Measurements from ENCODE around the gene CLEC4F. TPM values are rescaled to one million over a fixed set of nuclear protein-coding genes. Genes with fewer than 3 reads are reported as not detected.

The CLEC4F gene
- total and polyA plus RNA-seq, 11 donors, result 0.04 to 0.46 (median 0.19) TPM; not detected in 3

- Histone ChIP-seq H3K27me3 (peaks cover 7 to 62% (median 21%) of the 10 kb centered on the region in 9 donors), H3K4me1 (peaks cover 6 to 20% (median 13%) of the 10 kb centered on the region in 12 donors), H3K36me3 (no peaks in the 10 kb centered on the region), H3K9me3 (peaks cover 0 to 3% (median 0%) of the 10 kb centered on the region in 12 donors), H3K4me3 (no peak overlapping the region), H3K27ac (no peak overlapping the region)
- DNase-seq (no peak), ATAC-seq (no peak)
- intact Hi-C loops (cut with DNase I), result no loop called here
- TF ChIP-seq CTCF (IDR thresholded peaks at IDR 0.05) (no peak), POLR2A (IDR thresholded peaks at IDR 0.05) (no peak)
- 67 to 82% (median 79%) methylated on average over 2 of the region's 2 CpGs for WGBS, 4 donors
Observed at GRCh38 chr2:70771446-70771845, 49.0 kb downstream of the CLEC4F start.

DNA sequence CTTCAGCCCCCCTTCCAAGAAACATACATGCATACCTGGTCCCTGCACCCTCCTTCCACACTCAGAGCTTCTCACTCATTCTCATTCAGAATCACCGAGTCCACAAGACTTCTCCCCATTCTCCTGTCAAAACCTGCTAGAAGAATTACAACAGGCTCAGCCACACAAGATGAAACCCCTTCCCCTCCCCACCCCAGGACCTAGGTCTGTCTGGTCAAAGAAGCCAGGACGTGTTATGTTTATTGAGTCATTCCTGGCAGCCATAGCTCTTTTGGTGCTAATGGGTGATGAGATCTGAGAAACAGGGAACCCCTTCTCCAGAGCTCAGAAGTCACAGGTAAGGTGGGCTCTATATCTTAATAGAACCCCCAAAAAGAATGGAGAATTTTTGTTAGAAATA, 50.9 kb downstream of the CLEC4F start:
- Histone ChIP-seq H3K9me3 (no peaks in the 10 kb centered on the region), H3K4me1 (peaks cover 6 to 20% (median 14%) of the 10 kb centered on the region in 12 donors), H3K4me3 (no peak overlapping the region), H3K27me3 (peaks cover 5 to 63% (median 25%) of the 10 kb centered on the region in 9 donors), H3K36me3 (no peaks in the 10 kb centered on the region), H3K27ac (no peak overlapping the region)
- TF ChIP-seq POLR2A (IDR thresholded peaks at IDR 0.05), result no peak
- no peak for TF ChIP-seq CTCF (IDR thresholded peaks at IDR 0.05)
- ATAC-seq, result no peak
- WGBS, 4 donors, result 64 to 88% (median 86%) methylated on average over 2 of the region's 2 CpGs
- no peak for DNase-seq
- intact Hi-C loops (cut with DNase I), result loop anchor here in 1 of 10 donors (5.0 kb wide), 2 partner anchors 82 to 117 kb away; no protein-coding TSS in a partner anchor

DNA sequence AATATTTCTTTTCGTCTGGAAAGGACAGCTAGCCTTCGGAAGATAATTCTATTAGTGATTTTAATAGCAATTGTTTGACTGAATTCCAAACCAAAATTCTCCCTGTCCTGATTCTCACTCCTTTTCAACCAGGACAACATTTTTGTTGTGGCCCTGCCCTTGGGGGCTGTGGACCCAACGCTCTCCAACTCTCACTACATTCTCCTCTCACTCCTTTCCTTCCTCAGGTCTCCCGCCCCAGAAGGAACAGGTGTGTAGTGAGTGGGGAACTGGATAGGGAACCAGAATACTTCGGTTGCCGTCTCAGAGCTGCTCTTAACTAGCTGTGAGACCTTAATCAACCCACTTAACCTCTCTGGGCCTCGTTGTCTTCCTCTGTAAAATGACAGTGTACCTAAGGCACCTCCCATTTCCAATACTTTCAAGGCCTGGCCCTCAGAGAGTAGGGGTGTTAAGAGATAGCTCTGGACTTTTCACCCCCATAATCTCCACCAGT, 51.8 kb downstream of the CLEC4F start:
- Histone ChIP-seq H3K27ac (no peak overlapping the region), H3K4me3 (peak overlapping the region in 2 of 12 donors; percentile 51 to 65), H3K36me3 (no peaks in the 10 kb centered on the region), H3K27me3 (peaks cover 5 to 70% (median 32%) of the 10 kb centered on the region in 9 donors), H3K9me3 (no peaks in the 10 kb centered on the region), H3K4me1 (peaks cover 6 to 20% (median 14%) of the 10 kb centered on the region in 12 donors)
- ATAC-seq, result no peak
- DNase-seq, result no peak
- TF ChIP-seq POLR2A (IDR thresholded peaks at IDR 0.05) (no peak), CTCF (IDR thresholded peaks at IDR 0.05) (no peak)
- WGBS, 4 donors, result 57 to 72% (median 65%) methylated on average over 7 of the region's 7 CpGs
- intact Hi-C loops (cut with DNase I), result loop anchor here in 1 of 10 donors (5.0 kb wide), 2 partner anchors 81 to 116 kb away; no protein-coding TSS in a partner anchor

GRCh38 chr2:70767699-70768589, 52.5 kb downstream of the CLEC4F start, which contains the start of gene ADD2:
Gene ADD2, minus strand, starts transcription at chr2:70768200. Its CDS starts 61,792 bp downstream, at chr2:70706408.
- Histone ChIP-seq H3K4me3 (peak within 1 kb of the TSS; percentile 4 to 65 (median 56)), H3K36me3 (no peaks in the 10 kb centered on the region), H3K9me3 (no peaks in the 10 kb centered on the region), H3K4me1 (peaks cover 6 to 20% (median 14%) of the 10 kb centered on the region in 12 donors), H3K27ac (peak within 1 kb of the TSS in 3 of 12 donors; percentile 3 to 44 (median 17)), H3K27me3 (peaks cover 5 to 63% (median 32%) of the 10 kb centered on the region in 9 donors)
- DNase-seq, result peak in 4 of 5 donors; percentile 29 to 45 (median 37)
- 1 to 3% (median 2%) methylated on average over 29 to 71 of the region's 74 CpGs for WGBS, 4 donors
- peak; percentile 67 to 87 (median 78) for ATAC-seq
- TF ChIP-seq CTCF (IDR thresholded peaks at IDR 0.05) (peak in 9 of 12 donors; percentile 13 to 52 (median 42)), POLR2A (IDR thresholded peaks at IDR 0.05) (no peak)
- intact Hi-C loops (cut with DNase I), result loop anchor here in 1 of 10 donors (5.0 kb wide), 2 partner anchors 81 to 116 kb away; no protein-coding TSS in a partner anchor

Data from heart left ventricle (tissue), 16 donors.